ENCODE results near the gene FCRL5. TPM values are rescaled to one million over a fixed set of nuclear protein-coding genes. Genes with fewer than 3 reads are reported as not detected.
A peak's percentile ranks its signal among the peaks of the same experiment; 100 is the strongest.

FCRL5 gene
- polyA plus RNA-seq, 2 of the 4 experiments (the other 2 are of a cell fraction), result not detected

DNA sequence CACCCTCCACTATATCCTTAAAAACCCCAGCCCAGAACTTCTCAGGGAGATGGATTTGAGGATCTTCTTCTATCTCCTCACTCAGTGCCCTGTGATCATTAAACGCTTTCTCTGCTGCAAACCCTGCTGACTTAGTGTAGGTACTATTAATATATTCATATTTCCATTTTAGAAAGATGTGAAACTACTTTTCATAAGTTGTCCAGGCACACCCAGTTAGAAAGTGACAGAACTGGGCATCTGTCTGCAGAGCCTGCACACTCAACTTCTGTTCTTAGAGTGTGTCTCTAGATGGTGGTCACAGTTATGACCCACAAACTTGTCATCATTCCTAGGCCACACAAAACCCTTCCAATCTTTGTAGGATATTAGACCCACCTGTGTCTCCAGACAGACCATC, 55.0 kb downstream of the FCRL5 start:
- H3K4me3 ChIP-seq, result no peak overlapping the region
- no peaks in the 10 kb centered on the region for H3K4me1 ChIP-seq
- TF ChIP-seq FOSL2 (IDR thresholded peaks at IDR 0.05) (no peak), FOSL2 (CRISPR knock-in tag; IDR thresholded peaks at IDR 0.05) (no peak)
- H3K9me3 ChIP-seq, result no peaks in the 10 kb centered on the region
- FAIRE-seq (no peak), ATAC-seq (no peak), DNase-seq (ENCODE audit: low read depth in 1 of 2, low spot score in 1 of 2) (no peak)
- no peak overlapping the region for H3K27ac ChIP-seq
- H3K4me2 ChIP-seq, result no peak overlapping the region
- CTCF ChIA-PET, result interaction anchor here (1.0 to 3.7 kb wide), 6 partner anchors 118 to 301 kb away, joined by 3 to 38 read pairs (median 6); no protein-coding TSS in a partner anchor
- POLR2A ChIA-PET, result no interaction called here
- 17% methylated on average over 1 of the region's 1 CpG for WGBS (ENCODE audit: missing lambda C conversion rate)

DNA sequence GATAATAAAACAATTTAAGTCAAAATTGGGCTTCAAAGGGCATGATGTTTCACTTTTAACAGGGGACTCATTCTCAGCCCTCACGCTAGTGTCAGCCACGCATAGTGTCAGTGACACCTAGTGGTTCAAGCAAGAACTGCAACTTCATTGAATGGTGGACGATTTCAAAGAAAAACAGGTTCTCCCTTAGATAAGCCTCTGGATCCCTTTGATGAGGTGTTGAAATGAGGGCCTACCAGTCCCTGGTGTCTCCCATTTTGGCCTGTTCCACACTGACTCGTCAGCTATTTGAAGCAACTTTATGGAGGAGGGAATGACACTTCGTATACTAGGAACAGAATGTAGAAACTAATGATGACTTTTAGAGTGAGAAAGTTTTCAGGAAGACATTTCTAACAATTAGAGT, 56.2 kb downstream of the FCRL5 start:
- H3K4me3 ChIP-seq, result no peak overlapping the region
- H3K27ac ChIP-seq, result no peak overlapping the region
- peak; percentile 99 for FAIRE-seq
- ChIA-PET CTCF (interaction anchor here (0.7 to 3.7 kb wide), 13 partner anchors 10 to 361 kb away, joined by 3 to 38 read pairs (median 5); no protein-coding TSS in a partner anchor), POLR2A (no interaction called here)
- no peak overlapping the region for H3K4me2 ChIP-seq
- 4% methylated on average over 5 of the region's 5 CpGs for WGBS (ENCODE audit: missing lambda C conversion rate)
- H3K9me3 ChIP-seq, result no peaks in the 10 kb centered on the region
- no peaks in the 10 kb centered on the region for H3K4me1 ChIP-seq
- DNase-seq (ENCODE audit: low read depth in 1 of 2, low spot score in 1 of 2), result peak in 1 of 2 experiments; percentile 43
- peak; percentile 72 to 92 for ATAC-seq
- TF ChIP-seq, protein P1, sequence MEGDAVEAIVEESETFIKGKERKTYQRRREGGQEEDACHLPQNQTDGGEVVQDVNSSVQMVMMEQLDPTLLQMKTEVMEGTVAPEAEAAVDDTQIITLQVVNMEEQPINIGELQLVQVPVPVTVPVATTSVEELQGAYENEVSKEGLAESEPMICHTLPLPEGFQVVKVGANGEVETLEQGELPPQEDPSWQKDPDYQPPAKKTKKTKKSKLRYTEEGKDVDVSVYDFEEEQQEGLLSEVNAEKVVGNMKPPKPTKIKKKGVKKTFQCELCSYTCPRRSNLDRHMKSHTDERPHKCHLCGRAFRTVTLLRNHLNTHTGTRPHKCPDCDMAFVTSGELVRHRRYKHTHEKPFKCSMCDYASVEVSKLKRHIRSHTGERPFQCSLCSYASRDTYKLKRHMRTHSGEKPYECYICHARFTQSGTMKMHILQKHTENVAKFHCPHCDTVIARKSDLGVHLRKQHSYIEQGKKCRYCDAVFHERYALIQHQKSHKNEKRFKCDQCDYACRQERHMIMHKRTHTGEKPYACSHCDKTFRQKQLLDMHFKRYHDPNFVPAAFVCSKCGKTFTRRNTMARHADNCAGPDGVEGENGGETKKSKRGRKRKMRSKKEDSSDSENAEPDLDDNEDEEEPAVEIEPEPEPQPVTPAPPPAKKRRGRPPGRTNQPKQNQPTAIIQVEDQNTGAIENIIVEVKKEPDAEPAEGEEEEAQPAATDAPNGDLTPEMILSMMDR (IDR thresholded peaks at IDR 0.05), result peak; percentile 62
- TF ChIP-seq NFE2L2 (conservative IDR thresholded peaks at IDR 0.05; ENCODE audit: low read length) (no peak), SMC3 (IDR thresholded peaks at IDR 0.05) (peak; percentile 42; the same call in 2 of the 3 replicates), BHLHE40 (IDR thresholded peaks at IDR 0.05; ENCODE audit: low read depth, low read length) (no peak), RAD21 (conservative IDR thresholded peaks at IDR 0.05 in 1 of 2, IDR thresholded peaks at IDR 0.05 in 1 of 2) (peak; percentile 43 to 48; a peak in 3 of 5 replicates)
- TF ChIP-seq, protein P2, sequence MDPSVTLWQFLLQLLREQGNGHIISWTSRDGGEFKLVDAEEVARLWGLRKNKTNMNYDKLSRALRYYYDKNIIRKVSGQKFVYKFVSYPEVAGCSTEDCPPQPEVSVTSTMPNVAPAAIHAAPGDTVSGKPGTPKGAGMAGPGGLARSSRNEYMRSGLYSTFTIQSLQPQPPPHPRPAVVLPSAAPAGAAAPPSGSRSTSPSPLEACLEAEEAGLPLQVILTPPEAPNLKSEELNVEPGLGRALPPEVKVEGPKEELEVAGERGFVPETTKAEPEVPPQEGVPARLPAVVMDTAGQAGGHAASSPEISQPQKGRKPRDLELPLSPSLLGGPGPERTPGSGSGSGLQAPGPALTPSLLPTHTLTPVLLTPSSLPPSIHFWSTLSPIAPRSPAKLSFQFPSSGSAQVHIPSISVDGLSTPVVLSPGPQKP (IDR thresholded peaks at IDR 0.05; ENCODE audit: low read depth, low read length), result no peak

DNA sequence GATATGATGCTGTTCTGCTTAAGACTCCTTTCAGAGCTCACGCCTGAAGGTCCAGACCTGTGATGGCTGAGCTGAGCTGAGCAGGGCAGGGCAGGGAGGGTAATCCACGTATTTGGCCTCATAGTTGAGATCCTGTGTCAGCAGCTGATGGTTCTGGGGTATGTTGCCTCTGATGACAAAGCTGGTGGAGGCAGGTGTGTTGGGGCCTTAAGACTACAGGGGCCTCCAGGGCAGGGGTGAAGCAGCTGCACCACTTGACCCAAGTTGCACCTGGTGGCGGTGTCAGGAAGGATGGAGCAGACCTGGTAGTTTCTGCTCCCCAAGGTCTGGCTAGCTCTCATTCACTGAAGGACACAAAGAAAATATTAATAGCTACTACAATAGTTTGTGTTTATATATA, 57.0 kb downstream of the FCRL5 start:
- no peak for TF ChIP-seq FOSB (CRISPR knock-in tag; IDR thresholded peaks at IDR 0.05)
- TF ChIP-seq MYC (IDR thresholded peaks at IDR 0.05; ENCODE audit: borderline replicate concordance, low read length), result no peak
- TF ChIP-seq CBX2 (IDR thresholded peaks at IDR 0.05; ENCODE audit: borderline replicate concordance, low read depth), result no peak
- DNase-seq (ENCODE audit: low read depth in 1 of 2, low spot score in 1 of 2) (no peak), FAIRE-seq (no peak), ATAC-seq (no peak)
- no peak overlapping the region for H3K4me2 ChIP-seq
- ChIA-PET POLR2A (no interaction called here), CTCF (interaction anchor here (0.7 to 3.7 kb wide), 21 partner anchors 9 to 631 kb away, joined by 3 to 38 read pairs (median 4); no protein-coding TSS in a partner anchor)
- no peak overlapping the region for H3K4me3 ChIP-seq
- no peaks in the 10 kb centered on the region for H3K4me1 ChIP-seq
- H3K9me3 ChIP-seq, result no peaks in the 10 kb centered on the region
- no peak overlapping the region for H3K27ac ChIP-seq
- 19% methylated on average over 3 of the region's 3 CpGs for WGBS (ENCODE audit: missing lambda C conversion rate)

DNA sequence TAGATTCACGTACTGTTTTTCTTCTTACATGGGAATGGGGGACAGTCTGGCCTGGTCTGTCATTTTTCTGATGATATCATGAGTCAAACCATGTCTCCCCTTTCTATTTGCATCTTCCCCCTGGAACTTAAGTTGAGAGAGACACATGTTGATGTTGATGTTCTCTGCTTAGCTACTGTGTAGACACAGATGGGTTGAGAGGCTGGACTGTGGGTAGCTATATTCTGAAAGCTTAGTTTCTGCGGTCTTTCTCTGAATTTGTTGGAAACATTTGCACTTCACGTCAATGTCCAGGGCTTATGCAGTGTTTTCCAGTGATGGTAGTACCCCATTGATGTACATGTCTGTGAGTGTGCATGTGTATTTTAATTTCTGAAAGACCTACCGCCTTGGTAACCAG, 58.2 kb downstream of the FCRL5 start:
- FAIRE-seq (no peak), DNase-seq (ENCODE audit: low read depth in 1 of 2, low spot score in 1 of 2) (no peak), ATAC-seq (no peak)
- no peaks in the 10 kb centered on the region for H3K9me3 ChIP-seq
- no peak overlapping the region for H3K4me2 ChIP-seq
- CTCF ChIA-PET, result interaction anchor here (1.0 to 3.7 kb wide), 5 partner anchors 87 to 628 kb away, joined by 3 to 38 read pairs (median 10); no protein-coding TSS in a partner anchor
- H3K27ac ChIP-seq, result no peak overlapping the region
- H3K4me1 ChIP-seq, result no peaks in the 10 kb centered on the region
- H3K4me3 ChIP-seq, result no peak overlapping the region
- no peak for TF ChIP-seq KDM1A (IDR thresholded peaks at IDR 0.05; ENCODE audit: low read depth)
- TF ChIP-seq CBX8 (IDR thresholded peaks at IDR 0.05), result no peak
- TF ChIP-seq BHLHE40 (IDR thresholded peaks at IDR 0.05; ENCODE audit: low read depth, low read length), result no peak
- TF ChIP-seq, protein P1 (IDR thresholded peaks at IDR 0.05), result no peak
- POLR2A ChIA-PET, result no interaction called here
- 37% methylated on average over 4 of the region's 4 CpGs for WGBS (ENCODE audit: missing lambda C conversion rate)
